HEK293 (cell line): ENCODE measurements around the gene VSTM2B.

ENCODE experiments used
- CTCF ChIA-PET: fragments of 350-600 bp; formaldehyde crosslinking; extraction: SDS; loops from one replicate; lab custom pipeline; 2021; ENCODE audit warnings: antibody characterized with exemption; lab: Yijun Ruan, JAX
- POLR2A ChIA-PET: fragments of 300-600 bp; formaldehyde crosslinking; extraction: SDS; loops from one replicate; lab custom pipeline; 2020; ENCODE audit warnings: antibody characterized with exemption, inconsistent platforms; lab: Yijun Ruan, JAX
- H3K27ac ChIP-seq: fragments of 200-500 bp; sonication (Bioruptor generic); 2 replicates; pipeline ENCODE4 v1.5.1; 2014; ENCODE audit warnings: low read depth, low read length, control low read depth, inconsistent platforms; ENCODE audit errors: extremely low read depth
- H3K36me3 ChIP-seq, 2 experiments: fragments of 200-500 bp in 1 of 2; sonication (Bioruptor generic) in 1 of 2; 1 replicate in 1 of 2; 2 replicates in 1 of 2; pipeline ENCODE4 v1.5.1; 2014 to 2017; ENCODE audit warnings: inconsistent platforms in 2 of 2, low read length in 2 of 2; ENCODE audit not compliant: control insufficient read depth in 2 of 2, insufficient read depth in 1 of 2
- H3K4me1 ChIP-seq: fragments of 200-500 bp; sonication (Bioruptor generic); 2 replicates; pipeline ENCODE4 v1.5.1; 2014; ENCODE audit warnings: mild to moderate bottlenecking, low read length, inconsistent platforms; ENCODE audit not compliant: control insufficient read depth, insufficient read depth
- H3K4me3 ChIP-seq: 2 replicates; pipeline ENCODE4 v1.5.1; 2011; ENCODE audit warnings: low read depth, mild to moderate bottlenecking, control low read depth, low read length, moderate library complexity
- H3K9me3 ChIP-seq: fragments of 200-500 bp; sonication (Bioruptor generic); 2 replicates; pipeline ENCODE4 v1.5.1; 2014; ENCODE audit warnings: low read depth, low read length, inconsistent platforms; ENCODE audit not compliant: control insufficient read depth, insufficient read depth
- HOXD13 ChIP-seq: sonication (generic); formaldehyde crosslinking; IDR thresholded peaks from 2 replicates; pipeline ENCODE4 v1.8.0; 2022; ENCODE audit warnings: missing genetic modification reagents, borderline replicate concordance
- IKZF3 ChIP-seq: fragments of 450-650 bp; IDR thresholded peaks from 2 replicates; pipeline ENCODE4 v1.5.0; 2018; ENCODE audit warnings: missing biosample characterization, mild to moderate bottlenecking, missing genetic modification characterization, moderate library complexity
- KLF1 ChIP-seq: fragments of 450-650 bp; formaldehyde crosslinking; IDR thresholded peaks from 2 replicates; pipeline ENCODE4 v1.5.1; 2016; ENCODE audit warnings: missing biosample characterization, missing genetic modification characterization
- KLF17 ChIP-seq: fragments of 450-650 bp; formaldehyde crosslinking; IDR thresholded peaks from 2 replicates; pipeline ENCODE4 v1.5.1; 2016; ENCODE audit warnings: missing biosample characterization, missing genetic modification characterization
- KLF9 ChIP-seq: fragments of 450-650 bp; formaldehyde crosslinking; IDR thresholded peaks from 2 replicates; pipeline ENCODE4 v1.5.1; 2016; ENCODE audit warnings: missing biosample characterization, missing genetic modification characterization, low read depth
- SCRT1 ChIP-seq: fragments of 450-650 bp; formaldehyde crosslinking; IDR thresholded peaks from 2 replicates; pipeline ENCODE4 v1.5.1; 2016; ENCODE audit warnings: missing biosample characterization, missing genetic modification characterization, borderline replicate concordance
- SP2 ChIP-seq: fragments of 450-650 bp; formaldehyde crosslinking; IDR thresholded peaks from 2 replicates; pipeline ENCODE4 v1.5.1; 2016; ENCODE audit warnings: missing biosample characterization, missing genetic modification characterization
- ZFP3 ChIP-seq: fragments of 450-650 bp; formaldehyde crosslinking; IDR thresholded peaks from 2 replicates; pipeline ENCODE4 v1.5.1; 2016; ENCODE audit warnings: low read depth, missing biosample characterization, missing genetic modification characterization
- ZFP41 ChIP-seq: fragments of 450-650 bp; formaldehyde crosslinking; IDR thresholded peaks from 2 replicates; pipeline ENCODE4 v1.5.1; 2016; ENCODE audit warnings: missing biosample characterization, missing genetic modification characterization, borderline replicate concordance
- ZNF433 ChIP-seq: fragments of 450-650 bp; formaldehyde crosslinking; IDR thresholded peaks from 2 replicates; pipeline ENCODE4 v1.5.1; 2016; ENCODE audit warnings: missing biosample characterization, missing genetic modification characterization, low read depth
- ZNF473 ChIP-seq: fragments of 450-650 bp; formaldehyde crosslinking; IDR thresholded peaks from 2 replicates; pipeline ENCODE4 v1.5.1; 2017; ENCODE audit warnings: missing biosample characterization, missing genetic modification characterization
- ZNF518A ChIP-seq: fragments of 450-650 bp; formaldehyde crosslinking; conservative IDR thresholded peaks from 2 replicates; pipeline ENCODE4 v1.5.1; 2016; ENCODE audit warnings: low read depth, missing biosample characterization, missing genetic modification characterization
- ZNF843 ChIP-seq: fragments of 450-650 bp; formaldehyde crosslinking; IDR thresholded peaks from 2 replicates; pipeline ENCODE4 v1.5.1; 2016; ENCODE audit warnings: missing biosample characterization, missing genetic modification characterization
- TF ChIP-seq, protein P1 (sequence below): fragments of 450-650 bp; formaldehyde crosslinking; IDR thresholded peaks from 2 replicates; pipeline ENCODE4 v1.5.1; 2017; ENCODE audit warnings: missing biosample characterization, missing genetic modification characterization
- TF ChIP-seq, protein P2 (sequence below): fragments of 450-650 bp; formaldehyde crosslinking; IDR thresholded peaks from 2 replicates; pipeline ENCODE4 v1.5.1; 2016; ENCODE audit warnings: missing biosample characterization, missing genetic modification characterization
- TF ChIP-seq, protein P3 (sequence below): IDR thresholded peaks from 2 replicates; pipeline ENCODE4 v1.6.1; 2011; ENCODE audit warnings: mild to moderate bottlenecking, low read depth, low read length, borderline replicate concordance

VSTM2B gene

DNA sequence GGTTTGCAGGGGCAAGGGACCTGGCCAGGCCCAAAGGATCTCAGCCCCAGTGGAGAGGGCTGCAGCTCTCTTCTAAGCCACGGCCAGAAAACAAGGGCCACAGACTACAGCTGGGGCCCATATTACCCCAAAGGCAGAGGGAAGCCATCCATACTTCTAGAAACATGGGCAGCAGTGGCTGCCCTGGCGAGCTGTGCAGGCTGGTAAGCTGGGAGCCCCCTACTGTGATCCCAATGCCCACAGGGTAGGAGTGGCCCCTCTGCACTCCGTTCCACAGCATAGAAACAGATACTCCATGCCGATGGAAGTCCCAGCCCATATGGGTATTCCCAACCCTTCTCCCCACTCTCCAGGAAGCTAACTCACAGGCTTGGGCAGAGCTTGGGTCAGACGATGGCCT is 25.1 kb downstream of the VSTM2B start:
- Histone ChIP-seq H3K4me3 (no peak overlapping the region), H3K27ac (no peak overlapping the region), H3K4me1 (no peaks in the 10 kb centered on the region), H3K36me3 (no peaks in the 10 kb centered on the region), H3K9me3 (peaks cover 15% of the 10 kb centered on the region)
- POLR2A ChIA-PET = interaction anchor here (0.7 to 1.2 kb wide), 2 partner anchors 12 to 55 kb away, joined by 4 read pairs; partner anchors contain the start of gene POP4
- TF ChIP-seq ZFP3 (tag by site-specific recombination) (no peak), HOXD13 (CRISPR knock-in tag) (no peak)
- TF ChIP-seq, protein P1, sequence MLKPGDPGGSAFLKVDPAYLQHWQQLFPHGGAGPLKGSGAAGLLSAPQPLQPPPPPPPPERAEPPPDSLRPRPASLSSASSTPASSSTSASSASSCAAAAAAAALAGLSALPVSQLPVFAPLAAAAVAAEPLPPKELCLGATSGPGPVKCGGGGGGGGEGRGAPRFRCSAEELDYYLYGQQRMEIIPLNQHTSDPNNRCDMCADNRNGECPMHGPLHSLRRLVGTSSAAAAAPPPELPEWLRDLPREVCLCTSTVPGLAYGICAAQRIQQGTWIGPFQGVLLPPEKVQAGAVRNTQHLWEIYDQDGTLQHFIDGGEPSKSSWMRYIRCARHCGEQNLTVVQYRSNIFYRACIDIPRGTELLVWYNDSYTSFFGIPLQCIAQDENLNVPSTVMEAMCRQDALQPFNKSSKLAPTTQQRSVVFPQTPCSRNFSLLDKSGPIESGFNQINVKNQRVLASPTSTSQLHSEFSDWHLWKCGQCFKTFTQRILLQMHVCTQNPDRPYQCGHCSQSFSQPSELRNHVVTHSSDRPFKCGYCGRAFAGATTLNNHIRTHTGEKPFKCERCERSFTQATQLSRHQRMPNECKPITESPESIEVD (tag by site-specific recombination) = no peak
- CTCF ChIA-PET = interaction anchor here (0.6 to 2.3 kb wide), 4 partner anchors 23 to 777 kb away, joined by 3 to 7 read pairs (median 4); no protein-coding TSS in a partner anchor

DNA sequence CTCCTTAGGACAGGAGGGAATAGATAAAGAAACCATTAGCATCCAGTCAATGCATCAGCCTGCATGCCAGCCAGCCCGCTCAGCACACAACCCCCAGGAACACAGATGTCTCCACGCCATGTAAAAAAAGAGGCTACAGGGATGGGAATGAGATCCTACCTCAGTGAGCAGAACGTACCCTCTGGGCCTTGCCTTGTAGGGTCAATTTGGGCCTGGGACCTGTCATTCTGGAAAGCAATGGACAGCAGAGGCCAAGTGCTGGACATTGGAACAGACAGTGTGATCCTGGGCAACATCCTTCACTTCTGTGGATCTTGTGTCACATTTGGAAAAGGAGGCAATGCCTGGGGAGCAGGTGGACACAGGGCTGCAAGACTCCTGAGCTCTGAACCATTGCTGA is 26.0 kb downstream of the VSTM2B start:
- H3K36me3 ChIP-seq = no peaks in the 10 kb centered on the region
- no peak for TF ChIP-seq SP2 (tag by site-specific recombination)
- no peak for TF ChIP-seq ZNF433 (tag by site-specific recombination)
- no peak for TF ChIP-seq ZNF843 (tag by site-specific recombination)
- no peak for TF ChIP-seq SCRT1 (tag by site-specific recombination)
- no peak for TF ChIP-seq KLF1 (tag by site-specific recombination)
- TF ChIP-seq ZNF518A = no peak
- no peak for TF ChIP-seq IKZF3 (tag by site-specific recombination)
- peaks cover 19% of the 10 kb centered on the region for H3K9me3 ChIP-seq
- no peaks in the 10 kb centered on the region for H3K4me1 ChIP-seq
- ChIA-PET POLR2A (interaction anchor here (0.6 kb wide), 1 partner anchor 827 kb away, joined by 3 read pairs; no protein-coding TSS in a partner anchor), CTCF (interaction anchor here (2.3 kb wide), 1 partner anchor 24 kb away, joined by 7 read pairs; no protein-coding TSS in a partner anchor)
- no peak overlapping the region for H3K4me3 ChIP-seq
- no peak overlapping the region for H3K27ac ChIP-seq

DNA sequence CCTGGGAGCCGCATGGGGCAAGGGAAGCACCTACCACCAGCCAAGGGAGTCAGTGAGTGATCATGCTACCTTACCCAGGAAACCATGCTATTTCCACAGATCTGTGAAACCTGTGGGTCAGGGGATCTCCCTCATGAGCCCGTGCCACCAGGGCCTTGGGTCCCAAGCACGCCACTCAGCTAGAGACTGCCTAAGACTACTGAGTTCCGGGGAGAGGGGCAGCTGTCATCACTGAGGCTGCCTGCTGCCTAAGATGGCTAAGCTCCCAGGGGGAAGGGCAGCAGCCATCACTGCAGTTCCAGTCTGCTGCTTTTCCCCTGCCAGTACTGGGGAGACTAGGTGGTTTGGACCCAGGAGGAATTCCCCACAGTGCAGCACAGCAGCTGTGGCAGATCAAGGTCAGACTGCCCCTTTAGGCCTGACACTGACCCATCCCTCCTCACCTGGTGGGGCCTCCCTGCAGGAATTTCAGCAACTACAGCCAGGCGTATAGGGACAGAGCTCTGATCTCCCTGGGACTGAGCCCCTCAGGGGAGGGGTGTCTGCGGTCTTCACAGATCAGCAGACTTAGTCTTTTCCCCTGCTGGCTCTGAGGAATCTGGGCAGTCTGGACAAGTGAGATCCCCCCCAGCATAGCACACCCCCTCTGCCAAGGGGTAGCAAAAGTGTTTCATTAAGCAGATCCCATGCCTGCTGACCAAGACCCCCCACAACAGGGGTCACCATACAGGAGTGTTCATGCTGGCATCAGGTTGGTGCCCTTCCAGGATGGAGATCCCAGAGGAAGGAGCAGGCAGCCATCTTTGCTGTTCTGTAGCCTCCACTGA is 26.9 kb downstream of the VSTM2B start:
- POLR2A ChIA-PET = no interaction called here
- Histone ChIP-seq H3K36me3 (no peaks in the 10 kb centered on the region), H3K9me3 (peaks cover 19% of the 10 kb centered on the region), H3K4me1 (no peaks in the 10 kb centered on the region), H3K27ac (no peak overlapping the region), H3K4me3 (no peak overlapping the region)
- CTCF ChIA-PET = interaction anchor here (0.5 kb wide), 1 partner anchor 14 kb away, joined by 3 read pairs; no protein-coding TSS in a partner anchor
- no peak for TF ChIP-seq ZNF473 (tag by site-specific recombination)
- TF ChIP-seq KLF9 (tag by site-specific recombination) = no peak
- TF ChIP-seq, protein P2, sequence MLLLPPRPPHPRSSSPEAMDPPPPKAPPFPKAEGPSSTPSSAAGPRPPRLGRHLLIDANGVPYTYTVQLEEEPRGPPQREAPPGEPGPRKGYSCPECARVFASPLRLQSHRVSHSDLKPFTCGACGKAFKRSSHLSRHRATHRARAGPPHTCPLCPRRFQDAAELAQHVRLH (tag by site-specific recombination) = no peak
- TF ChIP-seq ZFP41 (tag by site-specific recombination) = no peak
- TF ChIP-seq, protein P3, sequence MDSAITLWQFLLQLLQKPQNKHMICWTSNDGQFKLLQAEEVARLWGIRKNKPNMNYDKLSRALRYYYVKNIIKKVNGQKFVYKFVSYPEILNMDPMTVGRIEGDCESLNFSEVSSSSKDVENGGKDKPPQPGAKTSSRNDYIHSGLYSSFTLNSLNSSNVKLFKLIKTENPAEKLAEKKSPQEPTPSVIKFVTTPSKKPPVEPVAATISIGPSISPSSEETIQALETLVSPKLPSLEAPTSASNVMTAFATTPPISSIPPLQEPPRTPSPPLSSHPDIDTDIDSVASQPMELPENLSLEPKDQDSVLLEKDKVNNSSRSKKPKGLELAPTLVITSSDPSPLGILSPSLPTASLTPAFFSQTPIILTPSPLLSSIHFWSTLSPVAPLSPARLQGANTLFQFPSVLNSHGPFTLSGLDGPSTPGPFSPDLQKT = no peak
- TF ChIP-seq KLF17 (tag by site-specific recombination) = no peak
